Ishikawa (cell line): ENCODE data around the gene NCK2.

Experiments
- CEBPB ChIP-seq: IDR thresholded peaks from 2 replicates; pipeline ENCODE4 v1.6.1; 2012
- CREB1 ChIP-seq: IDR thresholded peaks from 2 replicates; pipeline ENCODE4 v1.6.1; 2012; ENCODE audit warnings: low read depth
- EGR1 ChIP-seq: IDR thresholded peaks from 2 replicates; pipeline ENCODE4 v1.6.1; 2012
- EP300 ChIP-seq: IDR thresholded peaks from 2 replicates; pipeline ENCODE4 v1.6.1; 2012; ENCODE audit warnings: borderline replicate concordance
- FOXM1 ChIP-seq: IDR thresholded peaks from 2 replicates; pipeline ENCODE4 v1.6.1; 2012; ENCODE audit warnings: low read depth, borderline replicate concordance
- NFIC ChIP-seq: IDR thresholded peaks from 2 replicates; pipeline ENCODE4 v1.6.1; 2012
- RAD21 ChIP-seq: IDR thresholded peaks from 2 replicates; pipeline ENCODE4 v1.6.1; 2012; ENCODE audit warnings: low read depth
- TAF1 ChIP-seq: IDR thresholded peaks from 2 replicates; pipeline ENCODE4 v1.6.1; 2012; ENCODE audit warnings: low read depth, mild to moderate bottlenecking
- TCF12 ChIP-seq: IDR thresholded peaks from 2 replicates; pipeline ENCODE4 v1.6.1; 2012; ENCODE audit warnings: low read depth
- TEAD4 ChIP-seq: IDR thresholded peaks from 2 replicates; pipeline ENCODE4 v1.6.1; 2012
- YY1 ChIP-seq: IDR thresholded peaks from 2 replicates; pipeline ENCODE4 v1.6.1; 2012; ENCODE audit warnings: low read depth
- ZBTB7A ChIP-seq: IDR thresholded peaks from 2 replicates; pipeline ENCODE4 v1.6.1; 2012; ENCODE audit warnings: low read depth
- TF ChIP-seq, protein P1 (sequence below): IDR thresholded peaks from 2 replicates; pipeline ENCODE4 v1.6.1; 2012
- TF ChIP-seq, protein P2 (sequence below): IDR thresholded peaks from 2 replicates; pipeline ENCODE4 v1.6.1; 2012; ENCODE audit warnings: low read depth, mild to moderate bottlenecking
- TF ChIP-seq, protein P3 (sequence below): IDR thresholded peaks from 2 replicates; pipeline ENCODE4 v1.6.1; 2012

The NCK2 gene

DNA sequence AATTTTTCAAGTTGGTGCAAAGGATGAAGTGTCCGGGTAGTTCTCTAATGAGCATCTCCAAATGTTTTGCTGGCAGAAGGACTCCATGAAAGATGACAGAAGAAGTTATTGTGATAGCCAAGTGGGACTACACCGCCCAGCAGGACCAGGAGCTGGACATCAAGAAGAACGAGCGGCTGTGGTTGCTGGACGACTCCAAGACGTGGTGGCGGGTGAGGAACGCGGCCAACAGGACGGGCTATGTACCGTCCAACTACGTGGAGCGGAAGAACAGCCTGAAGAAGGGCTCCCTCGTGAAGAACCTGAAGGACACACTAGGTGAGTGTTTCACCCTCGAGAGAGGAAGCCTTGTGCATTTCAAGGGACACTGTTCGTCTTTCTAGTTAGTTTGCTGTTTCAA is 110.3 kb downstream of the NCK2 start:
- TF ChIP-seq, protein P1, sequence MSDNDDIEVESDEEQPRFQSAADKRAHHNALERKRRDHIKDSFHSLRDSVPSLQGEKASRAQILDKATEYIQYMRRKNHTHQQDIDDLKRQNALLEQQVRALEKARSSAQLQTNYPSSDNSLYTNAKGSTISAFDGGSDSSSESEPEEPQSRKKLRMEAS, result no peak
- TF ChIP-seq RAD21 (no peak), FOXM1 (no peak), EP300 (no peak)
- TF ChIP-seq, protein P2, sequence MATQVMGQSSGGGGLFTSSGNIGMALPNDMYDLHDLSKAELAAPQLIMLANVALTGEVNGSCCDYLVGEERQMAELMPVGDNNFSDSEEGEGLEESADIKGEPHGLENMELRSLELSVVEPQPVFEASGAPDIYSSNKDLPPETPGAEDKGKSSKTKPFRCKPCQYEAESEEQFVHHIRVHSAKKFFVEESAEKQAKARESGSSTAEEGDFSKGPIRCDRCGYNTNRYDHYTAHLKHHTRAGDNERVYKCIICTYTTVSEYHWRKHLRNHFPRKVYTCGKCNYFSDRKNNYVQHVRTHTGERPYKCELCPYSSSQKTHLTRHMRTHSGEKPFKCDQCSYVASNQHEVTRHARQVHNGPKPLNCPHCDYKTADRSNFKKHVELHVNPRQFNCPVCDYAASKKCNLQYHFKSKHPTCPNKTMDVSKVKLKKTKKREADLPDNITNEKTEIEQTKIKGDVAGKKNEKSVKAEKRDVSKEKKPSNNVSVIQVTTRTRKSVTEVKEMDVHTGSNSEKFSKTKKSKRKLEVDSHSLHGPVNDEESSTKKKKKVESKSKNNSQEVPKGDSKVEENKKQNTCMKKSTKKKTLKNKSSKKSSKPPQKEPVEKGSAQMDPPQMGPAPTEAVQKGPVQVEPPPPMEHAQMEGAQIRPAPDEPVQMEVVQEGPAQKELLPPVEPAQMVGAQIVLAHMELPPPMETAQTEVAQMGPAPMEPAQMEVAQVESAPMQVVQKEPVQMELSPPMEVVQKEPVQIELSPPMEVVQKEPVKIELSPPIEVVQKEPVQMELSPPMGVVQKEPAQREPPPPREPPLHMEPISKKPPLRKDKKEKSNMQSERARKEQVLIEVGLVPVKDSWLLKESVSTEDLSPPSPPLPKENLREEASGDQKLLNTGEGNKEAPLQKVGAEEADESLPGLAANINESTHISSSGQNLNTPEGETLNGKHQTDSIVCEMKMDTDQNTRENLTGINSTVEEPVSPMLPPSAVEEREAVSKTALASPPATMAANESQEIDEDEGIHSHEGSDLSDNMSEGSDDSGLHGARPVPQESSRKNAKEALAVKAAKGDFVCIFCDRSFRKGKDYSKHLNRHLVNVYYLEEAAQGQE, result no peak

DNA sequence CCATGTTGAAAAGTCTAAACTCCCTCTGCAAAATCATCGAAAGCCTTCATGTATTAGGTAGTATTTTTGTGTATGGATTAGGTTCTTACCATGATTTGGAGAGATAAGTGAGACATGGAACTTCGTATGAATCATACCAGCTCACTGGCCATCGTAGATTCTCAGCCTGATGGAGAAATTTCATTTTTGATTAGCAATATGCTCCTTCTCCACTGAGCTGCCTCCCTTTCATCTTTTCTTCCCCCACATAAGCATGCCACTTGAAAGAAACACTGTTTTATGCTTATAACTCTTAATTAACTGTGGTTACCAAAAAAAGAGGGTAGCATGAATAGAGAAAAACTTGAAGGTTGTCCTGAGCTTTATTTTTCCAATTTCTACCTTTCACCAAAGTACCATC is 111.9 kb downstream of the NCK2 start:
- TF ChIP-seq TAF1 (no peak), EGR1 (no peak), YY1 (no peak), CREB1 (no peak), EP300 (no peak), RAD21 (no peak), CEBPB (no peak), NFIC (no peak), FOXM1 (no peak), ZBTB7A (no peak), TEAD4 (no peak), TCF12 (no peak)
- TF ChIP-seq, protein P3, sequence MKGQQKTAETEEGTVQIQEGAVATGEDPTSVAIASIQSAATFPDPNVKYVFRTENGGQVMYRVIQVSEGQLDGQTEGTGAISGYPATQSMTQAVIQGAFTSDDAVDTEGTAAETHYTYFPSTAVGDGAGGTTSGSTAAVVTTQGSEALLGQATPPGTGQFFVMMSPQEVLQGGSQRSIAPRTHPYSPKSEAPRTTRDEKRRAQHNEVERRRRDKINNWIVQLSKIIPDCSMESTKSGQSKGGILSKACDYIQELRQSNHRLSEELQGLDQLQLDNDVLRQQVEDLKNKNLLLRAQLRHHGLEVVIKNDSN, result no peak
- TF ChIP-seq, protein P1, result no peak
- TF ChIP-seq, protein P2, result no peak

DNA sequence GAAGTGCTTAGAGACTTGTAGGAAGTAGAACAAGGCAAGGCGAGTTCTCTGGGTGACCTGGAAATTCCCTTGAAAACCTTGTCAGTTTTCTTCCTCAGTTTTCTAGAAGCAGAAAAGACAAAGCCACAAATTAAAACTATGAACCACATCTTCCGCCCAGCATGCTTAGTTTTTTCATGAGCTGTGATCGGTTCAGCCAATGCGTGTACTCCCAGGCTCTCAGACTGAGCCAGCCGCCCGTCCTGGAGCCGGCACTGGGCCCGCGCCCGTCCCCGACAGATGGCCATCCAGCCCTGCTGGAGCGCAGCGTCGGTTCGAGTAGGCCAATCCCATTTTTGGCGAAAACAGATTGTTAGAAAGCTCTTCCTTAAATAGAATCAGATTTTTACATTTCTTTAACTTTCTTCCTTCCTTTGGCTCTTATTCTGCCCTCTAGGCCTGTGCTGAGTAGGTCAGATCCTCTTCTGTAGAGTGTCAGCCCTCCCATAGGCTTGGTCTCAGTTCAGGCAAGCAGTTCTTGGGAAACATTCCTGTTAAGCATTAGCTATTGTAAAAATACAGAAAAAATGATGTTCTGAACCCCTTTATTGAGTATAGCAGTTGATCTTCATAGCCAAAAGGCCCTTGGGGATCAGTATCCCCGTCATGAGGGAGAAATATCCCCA is 112.5 kb downstream of the NCK2 start:
- no peak for TF ChIP-seq TCF12
- TF ChIP-seq RAD21, result no peak
- no peak for TF ChIP-seq FOXM1
- TF ChIP-seq TAF1, result no peak
- TF ChIP-seq EGR1, result no peak
- no peak for TF ChIP-seq TEAD4
- no peak for TF ChIP-seq CEBPB
- TF ChIP-seq, protein P1, result no peak
- TF ChIP-seq, protein P3, result no peak
- no peak for TF ChIP-seq NFIC
- no peak for TF ChIP-seq YY1
- TF ChIP-seq ZBTB7A, result no peak
- no peak for TF ChIP-seq CREB1

DNA sequence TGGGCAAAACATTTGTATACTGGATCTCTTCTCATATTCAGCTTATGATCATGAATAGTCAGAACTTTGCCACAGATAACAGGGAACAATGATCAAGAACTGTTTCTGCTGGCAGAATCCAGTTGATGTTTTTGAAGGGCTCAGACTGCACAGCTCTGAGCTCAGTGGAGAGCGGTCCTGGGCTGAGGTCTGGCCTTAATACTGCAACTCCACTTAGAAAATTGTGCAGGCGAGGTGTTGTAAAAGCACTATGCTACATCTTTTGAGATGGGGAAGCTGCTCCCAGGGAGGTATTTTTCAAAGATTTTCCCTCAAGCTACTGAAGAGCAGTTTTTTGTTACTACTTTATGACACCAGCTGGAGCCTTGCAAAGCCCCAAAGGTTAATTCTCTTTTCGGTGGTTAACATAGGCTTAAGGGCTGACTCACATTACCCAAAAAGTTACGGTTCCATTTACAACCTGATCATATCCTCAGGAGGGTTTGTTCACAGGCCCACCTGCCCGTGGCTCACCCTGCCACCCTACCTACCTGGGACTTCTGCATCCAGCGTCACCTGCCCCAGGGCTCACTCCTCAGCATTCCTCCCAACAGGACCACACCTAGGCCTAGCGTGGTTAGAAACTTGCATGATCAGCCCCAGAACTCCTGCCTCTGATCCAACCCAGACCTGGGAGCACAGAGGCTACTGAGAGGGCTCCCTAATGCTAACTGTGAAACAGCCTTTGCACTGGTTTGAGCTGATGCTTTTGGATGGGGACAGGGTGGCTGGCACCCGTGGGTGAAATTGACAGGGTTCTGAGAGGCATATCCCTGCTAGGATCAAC is 114.4 kb downstream of the NCK2 start:
- TF ChIP-seq TAF1 (no peak), CEBPB (no peak), CREB1 (no peak), NFIC (no peak), ZBTB7A (no peak), TCF12 (no peak), EGR1 (no peak)
- TF ChIP-seq, protein P2, result no peak
- TF ChIP-seq, protein P3, result no peak
